ENCODE results near the gene SNX9.

GRCh38 chr6:157841211-157841840, 18.3 kb downstream of the SNX9 start:
- no peak for TF ChIP-seq CTCF (IDR thresholded peaks at IDR 0.05; ENCODE audit: insufficient read depth, low read depth, low read length)
- no peak for TF ChIP-seq EZH2 (IDR thresholded peaks at IDR 0.05; ENCODE audit: insufficient read depth, low read length)
